ENCODE measurements around the gene TMPRSS6. TPM values are rescaled to one million over a fixed set of nuclear protein-coding genes. Genes with fewer than 3 reads are reported as not detected.

TMPRSS6 gene
- total and polyA plus RNA-seq, 2 of the 13 experiments (the other 11 are each of a cell fraction or from before 2014, with no cell fraction given), result 4.2 to 4.8 TPM

DNA sequence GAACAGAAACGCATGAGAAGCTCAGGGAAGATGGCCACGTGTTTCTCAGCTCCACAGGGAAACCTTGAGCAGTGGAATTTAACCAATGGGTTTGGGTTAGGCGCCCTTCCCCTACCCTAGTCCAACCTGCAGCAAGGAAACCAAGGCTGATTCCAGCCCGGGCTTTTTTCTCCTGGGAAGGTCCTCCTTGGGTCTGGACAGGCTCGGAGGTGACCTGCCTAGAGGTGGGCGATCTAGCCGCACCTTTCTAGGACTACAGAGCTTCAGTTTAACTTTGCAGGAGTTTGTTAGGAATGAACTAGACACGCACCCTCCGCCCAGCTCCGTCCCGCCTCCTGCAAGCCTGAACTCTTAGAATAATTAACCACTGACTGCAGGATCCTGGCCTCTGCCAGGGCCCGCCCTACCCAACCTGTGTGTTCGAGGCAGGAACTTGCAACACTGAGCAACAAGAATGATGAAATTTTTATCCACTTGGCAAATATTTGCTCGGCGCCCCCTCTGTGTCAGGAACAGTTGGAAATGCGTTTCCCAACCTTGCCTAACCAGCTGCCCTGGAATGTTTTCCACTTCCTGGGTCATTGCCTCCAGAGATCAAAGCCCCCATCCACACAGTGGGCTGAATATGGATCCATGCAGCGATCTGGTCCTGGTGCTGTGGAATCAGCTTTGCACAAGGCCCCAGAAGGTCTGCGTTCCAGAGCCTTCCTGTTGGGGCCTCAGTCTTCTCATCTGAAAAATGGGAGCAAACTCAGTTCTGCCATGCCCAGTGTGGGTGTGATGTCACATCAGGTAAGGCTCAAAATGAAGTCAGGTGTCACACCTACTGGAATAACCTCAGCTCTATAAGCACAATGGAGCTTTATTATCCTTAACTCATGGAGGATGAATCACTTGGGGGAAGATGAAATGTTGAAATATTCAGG is 76.7 kb downstream of the TMPRSS6 start (continued):
- TF ChIP-seq ZMYM4 (CRISPR knock-in tag; IDR thresholded peaks at IDR 0.05) (peak; percentile 69; the same call in 1 of the 2 replicates), PCBP2 (optimal IDR thresholded peaks at IDR 0.05; ENCODE audit: low read depth, low read length, poor library complexity, severe bottlenecking) (peak; percentile 14), POLR2AphosphoS2 (IDR thresholded peaks at IDR 0.05; ENCODE audit: low read depth, low read length) (no peak), LRRFIP1 (CRISPR knock-in tag; conservative IDR thresholded peaks at IDR 0.05) (no peak), EP300 (IDR thresholded peaks at IDR 0.05; ENCODE audit: low read depth in 2 of 2, low read length in 2 of 2) (peak; percentile 87 to 99; a peak in 3 of 4 replicates), EP300 (CRISPR knock-in tag; IDR thresholded peaks at IDR 0.05; ENCODE audit: borderline replicate concordance) (peak; percentile 99), ZBTB1 (CRISPR knock-in tag; IDR thresholded peaks at IDR 0.05; ENCODE audit: borderline replicate concordance) (no peak), ZNF274 (CRISPR knock-in tag; IDR thresholded peaks at IDR 0.05) (no peak), HNF4G (IDR thresholded peaks at IDR 0.05; ENCODE audit: borderline replicate concordance, low read depth, low read length) (peak; percentile 80), HNF4G (CRISPR knock-in tag; IDR thresholded peaks at IDR 0.05; ENCODE audit: borderline replicate concordance, low read depth) (peak; percentile 84; the same call in 1 of the 2 replicates), ZFP36L2 (CRISPR knock-in tag; IDR thresholded peaks at IDR 0.05) (no peak; the same call in none of the 2 replicates), ZNF740 (CRISPR knock-in tag; IDR thresholded peaks at IDR 0.05) (0 out of 2 replicates have a peak, but pooled peaks have one; percentile 8), SMARCC2 (IDR thresholded peaks at IDR 0.05) (no peak; the same call in 1 of the 2 replicates), TOE1 (CRISPR knock-in tag; IDR thresholded peaks at IDR 0.05) (peak; percentile 95; the same call in 1 of the 2 replicates), KDM4B (CRISPR knock-in tag; IDR thresholded peaks at IDR 0.05) (peak; percentile 87), CBFB (CRISPR knock-in tag; IDR thresholded peaks at IDR 0.05) (peak; percentile 84), TMF1 (CRISPR knock-in tag; IDR thresholded peaks at IDR 0.05; ENCODE audit: low read depth) (peak; percentile 40; the same call in 1 of the 2 replicates)
- TF ChIP-seq, protein P1, sequence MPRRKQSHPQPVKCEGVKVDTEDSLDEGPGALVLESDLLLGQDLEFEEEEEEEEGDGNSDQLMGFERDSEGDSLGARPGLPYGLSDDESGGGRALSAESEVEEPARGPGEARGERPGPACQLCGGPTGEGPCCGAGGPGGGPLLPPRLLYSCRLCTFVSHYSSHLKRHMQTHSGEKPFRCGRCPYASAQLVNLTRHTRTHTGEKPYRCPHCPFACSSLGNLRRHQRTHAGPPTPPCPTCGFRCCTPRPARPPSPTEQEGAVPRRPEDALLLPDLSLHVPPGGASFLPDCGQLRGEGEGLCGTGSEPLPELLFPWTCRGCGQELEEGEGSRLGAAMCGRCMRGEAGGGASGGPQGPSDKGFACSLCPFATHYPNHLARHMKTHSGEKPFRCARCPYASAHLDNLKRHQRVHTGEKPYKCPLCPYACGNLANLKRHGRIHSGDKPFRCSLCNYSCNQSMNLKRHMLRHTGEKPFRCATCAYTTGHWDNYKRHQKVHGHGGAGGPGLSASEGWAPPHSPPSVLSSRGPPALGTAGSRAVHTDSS (CRISPR knock-in tag; conservative IDR thresholded peaks at IDR 0.05), result no peak
